Neural progenitor cell (in vitro differentiated cells): ENCODE data around the gene KLHL29.

Experiments
- EZH2 ChIP-seq: fragments of 200-600 bp; sonication (generic); IDR thresholded peaks from 2 replicates; pipeline ENCODE4 v1.6.1; 2017; ENCODE audit warnings: antibody characterized with exemption, mild to moderate bottlenecking, moderate library complexity
- EZH2phosphoT487 ChIP-seq: fragments of 200-600 bp; sonication (generic); IDR thresholded peaks from 2 replicates; pipeline ENCODE4 v1.6.1; 2017; ENCODE audit warnings: antibody characterized with exemption
- TF ChIP-seq, protein P1 (sequence below): fragments of 200-600 bp; sonication (generic); IDR thresholded peaks from 2 replicates; pipeline ENCODE4 v1.5.1; 2017; ENCODE audit warnings: antibody characterized with exemption, mild to moderate bottlenecking

DNA sequence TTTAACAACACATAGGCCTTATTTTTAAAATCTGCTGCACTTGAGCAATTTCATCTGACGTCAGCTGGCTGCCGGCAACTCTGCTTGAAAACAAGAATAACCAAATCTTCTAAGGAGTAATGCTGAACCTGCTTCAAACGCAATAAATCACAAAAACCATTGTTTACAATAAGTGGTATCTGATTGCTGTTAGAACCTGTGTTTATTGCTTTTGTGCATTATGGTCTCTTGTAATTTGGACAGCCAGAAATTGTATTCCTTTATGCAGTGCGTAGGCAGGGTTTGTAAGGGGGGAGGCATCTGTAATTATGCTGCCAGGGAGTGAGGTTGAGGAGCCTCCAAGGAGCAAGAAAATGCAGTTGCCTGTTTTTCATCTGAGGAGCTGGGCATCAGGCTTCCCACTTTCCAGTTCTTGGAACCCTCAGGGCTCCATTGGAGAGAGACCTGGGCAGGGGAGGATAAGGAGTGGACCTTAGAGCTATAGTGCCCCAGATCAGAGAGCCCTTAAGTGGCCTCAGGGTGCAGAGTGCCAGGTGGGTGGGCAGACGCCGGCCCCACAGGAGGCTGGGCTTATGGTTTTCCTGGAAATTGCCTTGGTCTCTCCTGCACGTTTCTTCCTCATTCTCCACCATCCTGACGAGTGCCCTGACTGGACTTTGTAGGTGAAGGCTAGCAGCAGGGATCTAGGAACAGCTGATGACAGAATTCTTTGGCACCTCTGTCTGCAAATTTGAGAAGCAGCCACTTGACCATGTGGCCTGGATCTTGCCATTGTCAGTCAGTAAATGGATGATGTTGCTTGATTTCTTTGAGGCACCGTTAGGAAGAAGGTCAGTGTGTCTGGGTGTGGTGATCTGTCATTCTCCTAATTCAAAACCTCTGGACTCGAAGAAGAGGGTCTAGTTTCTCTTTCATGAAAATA, 129.2 kb downstream of the KLHL29 start:
- TF ChIP-seq, protein P1, sequence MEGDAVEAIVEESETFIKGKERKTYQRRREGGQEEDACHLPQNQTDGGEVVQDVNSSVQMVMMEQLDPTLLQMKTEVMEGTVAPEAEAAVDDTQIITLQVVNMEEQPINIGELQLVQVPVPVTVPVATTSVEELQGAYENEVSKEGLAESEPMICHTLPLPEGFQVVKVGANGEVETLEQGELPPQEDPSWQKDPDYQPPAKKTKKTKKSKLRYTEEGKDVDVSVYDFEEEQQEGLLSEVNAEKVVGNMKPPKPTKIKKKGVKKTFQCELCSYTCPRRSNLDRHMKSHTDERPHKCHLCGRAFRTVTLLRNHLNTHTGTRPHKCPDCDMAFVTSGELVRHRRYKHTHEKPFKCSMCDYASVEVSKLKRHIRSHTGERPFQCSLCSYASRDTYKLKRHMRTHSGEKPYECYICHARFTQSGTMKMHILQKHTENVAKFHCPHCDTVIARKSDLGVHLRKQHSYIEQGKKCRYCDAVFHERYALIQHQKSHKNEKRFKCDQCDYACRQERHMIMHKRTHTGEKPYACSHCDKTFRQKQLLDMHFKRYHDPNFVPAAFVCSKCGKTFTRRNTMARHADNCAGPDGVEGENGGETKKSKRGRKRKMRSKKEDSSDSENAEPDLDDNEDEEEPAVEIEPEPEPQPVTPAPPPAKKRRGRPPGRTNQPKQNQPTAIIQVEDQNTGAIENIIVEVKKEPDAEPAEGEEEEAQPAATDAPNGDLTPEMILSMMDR, result no peak
- TF ChIP-seq EZH2 (no peak), EZH2phosphoT487 (no peak)
